LNCaP clone FGC (cell line): ENCODE measurements around the gene COL13A1.
A peak's percentile ranks its signal among the peaks of the same experiment; 100 is the strongest.

Experiments
- DNase-seq: peaks from one replicate; pipeline ENCODE4 v3.0.0-alpha.2; 2011; ENCODE audit warnings: low read depth
- H3K4me3 ChIP-seq: 2 replicates; pipeline ENCODE4 v1.5.1; 2011; ENCODE audit warnings: mild to moderate bottlenecking, low read depth, low read length, control low read depth
- CTCF ChIP-seq: IDR thresholded peaks from 2 replicates; pipeline ENCODE4 v1.5.1; 2012; ENCODE audit warnings: mild to moderate bottlenecking; ENCODE audit not compliant: control insufficient read depth, insufficient read depth; ENCODE audit errors: extremely low read depth

Gene COL13A1

GRCh38 chr10:69800665-69801064, 1.0 kb upstream of the COL13A1 start:
- no peak overlapping the region for H3K4me3 ChIP-seq
- DNase-seq = no peak
- TF ChIP-seq CTCF = no peak

GRCh38 chr10:69801094-69801433, 642 bp upstream of the COL13A1 start:
- no peak for DNase-seq
- peak overlapping the region; percentile 54 for H3K4me3 ChIP-seq
- TF ChIP-seq CTCF = peak; percentile 51

GRCh38 chr10:69802424-69803161, 887 bp downstream of the COL13A1 start:
- no peak for DNase-seq
- peak overlapping the region; percentile 54 for H3K4me3 ChIP-seq
- TF ChIP-seq CTCF = no peak

- TF ChIP-seq CTCF = no peak
- no peak for DNase-seq
These were observed 2.1 kb downstream of the COL13A1 start for GRCh38 chr10:69803809-69804208.

GRCh38 chr10:69804775-69805174, 3.1 kb downstream of the COL13A1 start:
- TF ChIP-seq CTCF = no peak
- no peak overlapping the region for H3K4me3 ChIP-seq
- DNase-seq = no peak

More at GRCh38 chr10:69803809-69804208, 2.1 kb downstream of the COL13A1 start:
- H3K4me3 ChIP-seq = no peak overlapping the region

GRCh38 chr10:69807122-69807521, 5.4 kb downstream of the COL13A1 start:
- no peak overlapping the region for H3K4me3 ChIP-seq
- no peak for TF ChIP-seq CTCF
- DNase-seq = no peak

GRCh38 chr10:69807696-69808095, 6.0 kb downstream of the COL13A1 start:
- no peak overlapping the region for H3K4me3 ChIP-seq
- DNase-seq = no peak
- TF ChIP-seq CTCF = no peak
